ENCODE measurements around the gene CTNNA3.

The CTNNA3 gene

DNA sequence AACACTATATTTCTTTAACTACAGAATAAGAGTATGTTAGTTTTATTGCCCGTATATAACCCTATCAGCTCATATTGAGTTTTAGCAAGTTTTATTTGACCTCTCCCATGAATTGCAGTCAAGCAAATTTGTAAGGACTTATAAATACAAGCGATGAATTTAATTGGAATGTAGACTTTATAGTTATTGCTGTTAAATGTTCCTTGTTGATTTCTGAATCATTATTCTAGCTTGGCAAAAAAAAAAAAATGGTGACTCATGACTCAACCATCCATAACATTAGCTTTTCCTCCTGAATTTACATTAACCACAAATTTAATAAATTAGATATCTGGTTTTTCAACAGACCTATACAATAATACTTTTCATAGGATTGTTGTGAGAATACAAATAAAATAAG is 1104.1 kb downstream of the CTNNA3 start:
- DNase-seq: no peak

DNA sequence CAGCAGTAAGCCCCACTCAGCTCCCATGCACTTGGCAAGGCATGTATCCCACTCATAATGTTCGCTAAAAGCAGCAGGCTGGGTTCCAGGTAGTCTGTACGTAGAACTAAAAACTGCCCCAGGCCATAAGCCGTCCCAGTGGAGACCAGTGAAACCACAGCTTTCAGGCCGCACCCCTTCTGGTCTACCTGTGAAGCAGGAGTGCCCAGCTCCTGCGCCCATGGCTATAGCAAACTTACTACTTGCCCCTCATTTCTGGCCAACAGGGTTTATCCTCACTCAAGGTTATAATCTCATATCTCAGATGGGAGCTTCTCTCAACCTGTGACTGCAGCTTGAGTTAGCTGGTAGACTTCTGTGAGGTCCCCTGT is 1108.3 kb downstream of the CTNNA3 start:
- no peak for DNase-seq

DNA sequence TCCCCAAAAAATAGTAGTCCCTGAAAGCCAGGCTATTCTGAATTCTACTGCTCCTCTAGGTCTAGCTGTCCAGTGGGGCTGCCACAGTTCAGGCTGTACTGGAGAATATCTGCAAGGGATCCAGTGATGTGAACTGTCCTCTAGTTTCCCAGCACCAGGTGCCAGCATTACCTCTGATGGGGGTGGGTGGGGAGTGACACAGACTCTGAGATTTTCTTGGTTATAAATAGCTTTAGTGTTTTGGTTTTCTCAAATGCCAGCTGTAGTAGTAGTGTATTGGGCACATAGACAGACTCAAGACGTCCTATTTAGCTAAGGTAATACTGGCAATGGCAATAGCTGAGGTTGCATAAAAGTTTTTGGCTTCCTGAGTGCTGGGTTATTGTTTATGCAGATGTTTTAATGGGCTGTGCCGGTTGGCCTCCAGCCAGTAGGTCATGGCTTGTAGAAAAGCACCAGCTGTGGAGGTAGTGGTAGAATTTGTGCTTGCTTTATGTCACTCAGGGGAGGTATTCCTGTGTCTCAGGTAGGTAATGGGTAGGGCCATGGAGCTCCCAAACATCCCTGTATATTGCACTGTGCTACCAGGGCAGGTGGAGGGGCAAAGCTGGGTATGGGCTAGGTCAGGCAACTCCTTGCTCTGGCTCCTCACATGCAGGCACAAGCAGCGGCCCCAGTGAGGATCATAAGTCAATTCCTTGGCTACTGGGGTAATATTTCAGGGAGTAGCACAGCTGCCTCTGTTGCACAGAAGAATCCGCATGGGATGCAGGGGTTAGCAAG is 1108.9 kb downstream of the CTNNA3 start:
- no peak for DNase-seq

DNA sequence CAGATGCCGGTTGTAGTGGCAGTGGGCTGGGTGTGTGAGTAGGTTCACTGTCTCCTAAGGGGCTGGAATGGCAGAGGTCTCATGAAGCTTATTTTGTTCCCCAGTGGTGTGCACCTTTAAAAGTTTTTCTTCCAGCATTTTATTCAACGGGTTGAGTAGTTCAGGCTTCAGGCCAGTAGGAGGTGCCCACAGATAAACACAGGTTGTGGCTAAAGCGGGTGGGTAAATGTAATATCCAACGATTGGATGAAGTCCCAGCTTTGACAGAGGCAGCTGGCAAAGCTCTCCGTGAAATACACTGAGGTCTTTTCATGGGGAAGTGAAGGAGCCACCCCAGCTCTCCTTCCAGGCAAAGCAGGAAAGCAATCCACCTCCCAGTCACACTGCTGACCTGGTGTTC is 1109.9 kb downstream of the CTNNA3 start:
- peak; percentile 4 for DNase-seq

DNA sequence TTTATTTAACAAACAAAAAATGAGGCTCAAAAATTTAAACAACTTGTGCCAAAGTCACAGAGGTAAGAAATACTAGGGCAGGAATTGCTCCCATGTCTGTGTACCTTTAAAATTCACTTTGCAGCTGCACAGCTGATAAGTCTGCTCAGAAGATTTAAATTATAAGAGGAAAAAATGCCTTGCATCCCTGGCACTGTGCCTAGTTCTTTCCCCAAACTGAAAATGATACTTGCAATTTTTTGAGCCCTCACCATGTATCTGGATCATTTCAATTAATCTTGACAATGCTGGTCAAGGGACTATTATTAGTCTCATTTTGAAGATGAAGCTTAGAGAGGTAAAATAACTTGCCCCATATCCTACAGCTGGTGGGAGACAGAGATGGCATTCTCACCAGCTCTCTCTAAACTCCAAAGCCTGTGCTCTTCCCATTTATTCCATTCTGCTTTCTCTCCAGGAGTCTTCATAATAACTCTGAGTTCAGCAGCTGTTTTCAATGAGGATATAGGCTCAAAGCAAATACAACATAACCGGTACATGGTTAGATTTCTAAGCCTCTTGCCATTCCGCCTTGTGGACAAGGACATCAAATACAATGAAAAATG is 1120.6 kb downstream of the CTNNA3 start:
- DNase-seq: no peak

DNA sequence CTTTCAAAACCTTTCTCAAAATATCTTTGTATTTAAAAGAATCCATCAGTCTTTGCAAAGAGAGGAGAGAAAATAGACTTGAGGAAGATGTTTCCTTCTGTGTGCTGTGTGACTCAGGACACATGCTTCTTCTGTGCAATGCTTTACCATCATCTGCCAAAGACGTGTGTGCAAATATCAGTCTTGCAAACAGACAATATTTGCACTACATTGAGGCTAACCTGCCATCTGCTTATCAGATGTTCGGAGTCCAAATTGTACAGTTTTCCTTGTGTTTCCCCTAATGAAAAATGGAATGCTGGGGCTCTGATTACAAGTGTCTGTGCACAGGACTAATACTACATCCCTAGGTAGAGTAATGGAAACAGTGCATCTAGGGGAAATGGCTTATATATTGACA is 1123.3 kb downstream of the CTNNA3 start:
- no peak for DNase-seq

DNA sequence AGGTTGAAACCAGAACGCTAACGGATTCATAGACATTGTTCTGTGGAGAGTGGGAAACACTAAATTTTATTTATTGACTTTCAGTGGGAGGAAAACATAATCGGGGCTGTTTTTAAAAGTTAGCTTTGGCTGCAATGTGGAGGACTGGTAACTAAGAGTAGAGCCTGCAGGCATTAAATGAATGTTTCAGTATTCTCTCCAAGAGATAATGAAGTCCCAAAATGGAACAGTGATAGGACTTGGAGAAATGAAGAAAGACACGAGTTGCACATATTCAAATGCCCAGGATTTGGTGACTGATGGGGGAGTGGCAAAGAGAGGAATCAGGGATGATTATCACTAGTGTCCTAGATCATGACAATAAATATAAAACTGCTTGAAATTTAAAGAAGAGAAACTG is 1130.0 kb downstream of the CTNNA3 start:
- no peak for DNase-seq

DNA sequence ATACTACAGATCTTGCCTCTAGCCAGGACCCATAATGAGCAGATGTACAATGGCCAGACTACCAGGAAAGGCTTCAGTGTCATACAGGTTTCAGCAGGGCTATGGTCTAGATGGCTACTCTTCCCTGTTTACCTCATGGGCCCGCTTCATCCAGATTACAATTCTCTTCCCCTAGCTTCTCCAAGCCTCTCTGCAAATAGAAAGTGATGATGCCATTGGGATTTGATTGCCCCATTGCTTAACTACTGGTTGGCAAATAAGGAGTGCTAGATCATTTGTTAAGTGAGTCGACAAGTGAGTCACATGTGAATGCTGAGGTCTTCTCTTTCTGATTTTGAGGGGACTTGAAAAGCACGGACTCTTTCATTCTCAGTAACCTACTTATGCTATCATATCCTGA is 1131.7 kb downstream of the CTNNA3 start:
- DNase-seq: no peak

DNA sequence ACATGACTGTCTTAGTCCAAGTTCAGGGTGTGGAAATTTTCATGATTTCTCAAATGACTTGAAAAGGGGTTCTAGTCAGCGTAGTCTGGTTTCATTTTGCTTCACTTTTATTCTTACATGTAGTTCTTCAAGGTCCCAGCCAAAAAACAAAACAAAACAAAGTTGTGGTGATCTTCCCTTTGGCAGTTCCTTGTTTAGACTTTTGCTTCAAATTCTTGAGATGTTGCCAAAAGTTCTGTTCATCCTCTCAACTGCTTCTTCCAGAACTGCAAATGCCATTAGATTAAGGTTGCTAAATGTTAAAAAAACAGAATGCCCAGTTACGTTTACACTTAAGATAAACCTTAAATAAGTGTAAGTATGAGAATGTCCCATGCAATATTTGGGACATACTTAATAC is 1140.9 kb downstream of the CTNNA3 start:
- no peak for DNase-seq

DNA sequence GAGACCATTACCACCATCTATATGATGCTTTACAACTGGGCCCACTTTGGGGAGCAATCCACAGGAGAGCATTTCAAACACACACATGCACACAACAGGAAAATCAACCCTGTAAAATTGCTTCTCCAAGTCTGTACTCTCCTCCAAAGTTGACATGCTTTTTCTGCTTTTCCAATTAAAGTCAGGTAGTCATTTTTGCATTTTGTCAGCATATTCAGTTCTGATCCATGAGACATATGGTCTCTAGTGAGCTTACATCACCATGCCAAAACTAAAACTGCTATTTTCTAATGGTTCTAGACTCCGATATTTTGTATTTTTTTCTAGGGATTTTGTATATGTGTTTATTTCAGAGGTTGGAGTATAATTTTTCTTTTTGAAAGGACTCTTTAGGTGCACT is 1143.7 kb downstream of the CTNNA3 start:
- DNase-seq: no peak

DNA sequence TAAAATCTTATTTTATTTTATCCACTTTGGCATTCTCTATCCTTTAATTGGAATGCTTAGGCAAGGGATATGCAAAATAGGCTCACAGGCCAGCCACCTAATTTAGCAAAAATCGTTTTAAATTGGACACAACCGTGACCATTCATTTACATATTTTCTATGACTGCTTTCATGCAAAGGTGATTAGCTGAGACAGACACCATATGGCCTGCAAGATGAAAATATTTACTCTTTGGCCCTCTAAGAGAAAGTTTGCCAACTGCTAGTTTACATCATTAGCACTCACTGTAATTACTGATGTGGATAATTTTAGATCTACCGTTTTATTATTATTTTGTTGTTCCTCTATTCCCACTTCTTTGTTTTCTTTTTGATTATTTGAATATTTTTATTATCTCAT is 1145.6 kb downstream of the CTNNA3 start:
- DNase-seq: no peak

DNA sequence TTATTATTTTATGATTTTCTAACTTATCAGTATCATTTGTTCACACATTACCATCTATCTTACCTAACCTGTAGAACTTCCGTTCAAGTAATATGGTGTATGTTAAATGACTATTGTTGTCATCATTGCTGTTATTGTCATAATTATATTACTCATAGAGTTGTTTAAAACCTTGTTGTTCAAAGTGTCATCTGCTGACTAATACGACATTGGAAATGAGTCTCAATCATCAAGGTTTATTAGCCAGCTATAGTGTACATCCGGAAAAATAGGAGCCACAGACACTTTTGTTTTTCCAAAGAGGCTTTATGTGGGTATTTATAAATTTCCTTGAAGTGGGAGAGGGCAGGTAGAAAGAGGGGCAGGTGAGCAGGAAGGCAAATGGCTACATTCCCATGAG is 1157.1 kb downstream of the CTNNA3 start:
- no peak for DNase-seq

DNA sequence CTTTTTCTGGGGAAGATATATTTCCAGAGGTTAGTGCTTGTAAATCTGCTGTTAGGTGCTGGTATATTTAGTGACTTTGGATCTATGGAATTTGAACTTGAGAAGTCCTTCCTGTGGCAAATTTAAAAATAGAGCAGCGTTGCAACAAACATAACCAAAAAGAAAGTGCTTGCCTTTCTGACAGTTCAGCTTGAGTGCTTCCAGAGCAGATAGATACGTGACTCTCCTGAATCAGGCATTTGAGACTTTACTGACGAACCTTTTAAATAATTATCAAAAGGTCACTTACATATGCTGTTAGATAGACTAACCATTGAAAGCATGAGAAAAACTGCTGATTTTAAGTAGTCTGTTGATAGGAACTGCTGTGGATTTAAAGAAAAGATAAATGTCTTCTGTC is 1157.6 kb downstream of the CTNNA3 start:
- no peak for DNase-seq

DNA sequence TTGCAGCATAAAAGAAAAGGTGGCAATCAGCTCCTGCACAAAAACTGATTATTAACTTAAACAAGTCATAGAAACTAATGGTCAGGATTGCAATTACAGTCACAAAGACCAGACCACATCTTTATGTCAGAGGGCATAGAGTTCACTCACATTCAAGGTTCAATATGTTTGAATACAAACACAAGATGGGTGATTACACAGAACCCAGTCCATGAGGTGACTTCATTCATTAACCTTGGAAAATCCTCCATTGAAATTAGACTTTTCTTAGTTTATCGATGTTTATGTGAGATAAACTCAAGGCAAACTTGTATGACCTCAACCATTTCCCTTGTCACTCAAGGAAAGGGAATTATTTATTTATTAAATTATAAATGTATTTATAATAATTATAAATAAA is 1158.8 kb downstream of the CTNNA3 start:
- no peak for DNase-seq

DNA sequence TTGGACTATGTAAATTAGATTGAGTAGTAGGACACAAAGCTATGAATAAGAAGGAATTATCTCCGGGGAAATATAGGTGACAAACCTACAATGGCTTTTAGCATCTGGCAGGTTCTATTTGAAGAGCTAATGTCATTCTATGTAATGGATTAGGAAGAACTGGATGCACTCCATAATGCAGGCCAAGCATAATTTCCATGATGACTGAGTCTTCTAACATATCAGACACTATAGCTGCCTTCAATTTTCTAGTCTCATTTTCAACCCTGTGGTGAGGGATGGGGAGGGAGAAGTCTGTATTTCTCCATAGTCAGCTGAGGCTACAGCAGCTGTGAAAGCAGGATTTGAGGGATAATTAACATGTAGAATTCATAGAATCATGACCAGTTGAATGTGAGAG is 1160.6 kb downstream of the CTNNA3 start:
- no peak for DNase-seq

DNA sequence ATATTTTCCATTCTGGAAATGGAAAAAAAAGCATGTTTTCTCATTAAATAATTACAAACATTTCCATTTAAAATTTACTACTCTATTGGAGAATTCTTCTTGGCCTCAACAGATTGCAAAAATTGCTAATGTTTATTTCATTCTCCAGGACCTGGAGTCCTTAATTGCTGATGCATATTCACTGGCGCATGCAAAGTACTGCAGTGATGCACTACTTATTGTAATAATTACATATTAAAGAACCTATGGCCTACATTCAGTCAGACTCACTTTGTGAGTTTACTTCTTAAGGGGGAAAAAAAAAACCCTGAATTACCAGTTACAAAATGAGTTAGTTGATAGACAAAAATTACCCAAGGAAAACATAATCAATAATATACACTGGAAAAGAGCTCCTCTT is 1161.1 kb downstream of the CTNNA3 start:
- DNase-seq: no peak

DNA sequence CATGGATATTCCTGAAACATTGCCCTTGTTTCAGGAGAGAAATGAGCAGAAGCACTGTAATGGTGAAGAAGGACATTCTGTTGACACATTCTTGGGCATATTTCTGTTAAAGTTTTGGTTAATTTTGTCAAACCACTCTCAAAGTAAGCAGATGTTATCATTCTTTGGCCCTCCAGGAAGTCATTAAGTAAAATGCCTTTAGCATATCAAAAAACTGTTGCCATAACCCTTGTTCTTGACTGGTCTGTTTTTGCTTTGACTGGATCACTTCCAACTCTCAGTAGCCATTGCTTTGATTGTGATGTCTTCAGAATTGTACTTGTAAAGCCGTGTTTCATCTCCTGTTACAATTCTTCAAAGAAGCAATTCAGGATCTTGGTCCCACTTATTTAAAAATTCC is 1174.5 kb downstream of the CTNNA3 start:
- no peak for DNase-seq

DNA sequence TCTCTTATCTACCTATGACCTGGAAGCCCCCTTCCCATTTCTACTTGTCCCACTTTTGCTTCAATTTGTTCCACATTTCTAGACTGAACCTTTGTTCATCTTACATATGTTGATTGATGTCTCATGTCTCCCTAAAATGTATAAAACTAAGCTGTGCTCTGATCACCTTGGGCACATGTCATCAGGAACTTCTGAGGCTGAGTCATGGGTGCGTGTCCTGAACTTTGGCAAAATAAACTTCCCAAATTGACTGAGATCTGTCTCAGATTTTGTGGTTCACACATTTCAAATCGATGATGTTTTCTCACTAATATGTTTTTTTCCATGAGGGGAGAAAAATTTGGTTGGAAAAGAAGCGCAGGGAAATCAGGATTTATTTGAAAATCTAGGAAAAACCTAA is 1176.4 kb downstream of the CTNNA3 start:
- no peak for DNase-seq

DNA sequence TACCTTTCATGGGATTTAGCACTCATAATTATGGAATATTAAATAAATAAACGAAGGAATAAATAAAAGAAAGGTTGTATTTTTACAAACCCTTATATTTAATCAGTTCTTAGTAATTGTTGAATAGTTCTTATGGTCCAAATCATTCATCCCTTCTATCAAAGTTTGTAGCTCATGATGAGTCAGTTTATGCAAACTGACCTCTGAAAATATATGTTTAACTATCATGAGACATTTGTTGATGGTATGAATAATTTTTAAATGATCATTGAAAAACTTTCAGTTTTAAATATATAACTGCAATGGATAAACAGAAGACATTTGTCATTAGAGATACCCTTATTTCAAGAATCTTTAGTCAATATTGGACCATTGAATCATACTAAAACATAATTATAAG is 1181.3 kb downstream of the CTNNA3 start:
- no peak for DNase-seq

DNA sequence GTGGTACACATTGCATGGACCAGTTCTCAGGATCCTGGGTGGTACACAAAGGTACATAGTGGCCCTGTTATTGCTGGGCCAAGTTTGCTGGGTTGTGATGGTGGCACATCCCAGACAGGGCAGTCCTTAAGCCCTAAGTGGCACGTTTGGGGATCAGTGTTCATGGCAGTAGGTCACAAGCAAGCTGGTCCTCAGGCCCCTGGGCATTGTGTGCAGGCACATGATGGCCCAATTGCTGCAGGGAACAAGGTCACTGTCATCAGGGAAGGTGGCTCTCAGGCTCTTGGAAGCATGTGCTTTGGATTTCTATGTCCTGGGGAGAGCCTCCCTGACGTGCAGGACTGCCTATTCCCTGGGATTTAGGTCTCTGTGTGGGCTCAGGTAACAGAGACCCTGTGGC is 1182.5 kb downstream of the CTNNA3 start:
- DNase-seq: no peak

DNA sequence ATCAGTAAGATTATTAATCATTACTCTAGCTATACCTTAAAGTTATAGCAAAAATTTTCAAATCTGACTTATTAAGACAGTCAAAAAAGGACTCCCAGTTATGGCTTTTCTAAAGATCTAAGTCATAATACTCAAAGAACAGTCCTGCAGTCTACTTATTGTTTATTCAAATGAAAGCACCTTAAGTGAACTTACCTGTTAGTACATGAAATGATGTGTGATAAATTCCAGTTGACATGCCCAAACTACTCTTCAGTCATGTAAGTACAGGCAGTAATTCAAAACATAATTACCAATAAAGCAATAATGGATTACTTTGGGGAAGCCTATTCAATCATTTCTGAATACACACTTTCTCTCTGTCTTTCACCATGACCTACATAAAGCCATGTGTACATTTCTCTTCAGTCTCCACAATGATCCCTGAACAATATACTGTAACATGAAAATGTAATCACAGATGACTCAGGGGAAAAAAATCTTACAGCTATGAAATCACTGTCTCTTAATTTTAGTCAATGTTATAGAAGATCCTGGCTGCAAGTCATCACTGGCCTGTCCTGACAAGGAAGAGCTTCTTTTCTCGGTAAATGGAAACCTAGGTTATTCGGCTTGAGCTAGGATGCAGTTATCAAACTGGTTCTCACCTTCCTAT is 1190.9 kb downstream of the CTNNA3 start:
- DNase-seq: no peak

DNA sequence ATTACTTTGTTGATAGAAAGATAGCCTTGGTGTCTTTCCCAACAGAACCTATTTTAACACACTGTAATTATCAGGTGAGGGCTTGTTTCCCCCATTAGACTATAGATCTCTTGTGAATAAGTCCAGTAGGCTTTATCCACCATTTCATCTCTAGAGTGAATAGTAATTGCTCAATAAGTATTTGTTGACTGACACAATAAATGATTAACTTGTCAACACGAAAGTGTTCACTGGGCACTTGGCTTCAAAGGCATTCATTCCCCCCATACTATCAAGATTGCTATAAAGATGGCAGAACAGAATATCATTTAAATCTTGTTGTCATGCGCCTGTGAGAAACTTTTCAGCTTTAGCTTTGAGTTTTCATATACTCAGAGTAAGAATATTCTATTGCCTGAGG is 1194.6 kb downstream of the CTNNA3 start:
- no peak for DNase-seq

DNA sequence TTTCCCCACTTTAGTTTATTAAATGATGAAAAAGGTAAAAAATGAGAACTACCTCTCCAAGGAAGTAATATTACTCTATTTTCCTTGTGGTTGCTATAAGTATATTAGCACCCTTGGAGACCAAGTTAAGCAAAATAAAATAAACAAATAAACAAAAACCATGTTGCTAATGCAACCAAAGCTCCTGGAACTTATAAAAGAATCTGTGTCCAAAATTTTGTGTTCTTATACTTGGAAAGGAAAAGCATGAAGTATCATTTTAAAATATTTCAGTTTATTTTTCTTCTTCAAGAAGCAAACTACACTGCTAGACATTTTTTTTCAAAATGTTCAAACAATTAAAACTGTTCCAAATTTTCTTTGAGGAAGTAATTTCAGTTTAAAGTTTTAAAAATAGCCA is 1212.0 kb downstream of the CTNNA3 start:
- DNase-seq: no peak

DNA sequence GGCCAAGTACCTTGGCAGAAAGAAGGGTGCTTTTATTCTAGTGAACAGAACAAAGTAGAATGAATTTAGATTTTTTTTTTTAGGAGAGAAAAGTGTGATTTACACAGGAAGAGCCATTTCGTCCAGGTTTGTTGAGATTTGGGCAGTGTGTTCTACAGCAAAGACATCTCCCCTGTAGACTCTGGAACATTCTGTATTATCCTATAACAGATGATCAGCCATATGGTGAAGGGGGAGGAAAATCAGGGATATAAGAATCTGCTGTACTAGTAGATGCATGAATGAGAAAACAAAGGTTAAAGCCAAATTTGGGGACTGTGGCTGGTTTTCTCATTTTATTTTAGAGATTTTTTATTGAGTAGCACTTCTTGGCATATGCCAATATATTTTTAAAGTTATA is 1223.8 kb downstream of the CTNNA3 start:
- DNase-seq: no peak

DNA sequence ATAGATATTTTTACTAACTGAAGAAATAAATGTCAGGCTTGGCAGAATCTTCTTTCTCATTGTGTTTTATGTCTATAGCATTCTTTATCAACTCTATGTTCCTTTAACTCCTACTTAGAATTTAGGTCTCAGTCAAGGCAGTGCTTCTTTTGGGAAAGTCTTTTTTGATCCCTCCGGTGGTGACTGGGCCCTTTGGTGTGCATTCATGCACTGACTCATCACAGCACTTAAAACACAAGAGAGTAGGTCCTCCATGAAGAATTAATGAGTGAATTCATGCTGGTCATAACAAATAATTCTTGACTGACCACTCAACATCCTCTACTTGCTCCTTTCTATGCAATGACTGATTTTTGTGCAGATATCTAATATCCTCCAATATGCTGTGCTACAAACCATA is 1229.0 kb downstream of the CTNNA3 start:
- DNase-seq: no peak

Data from hematopoietic multipotent progenitor cell treated with erythropoietin and hydrocortisone succinate and interleukin-3 and kit ligand, for 4 days (in vitro differentiated cells).